T-helper 1 cell treated with Interleukin-12 subunit alpha and Interleukin-12 subunit beta and Interleukin-4 antibody, amounts not matched to agents 30 ng/mL and 1 ng/mL, for 36 hours (primary cell): ENCODE data around the gene BCO1. TPM values are rescaled to one million over a fixed set of nuclear protein-coding genes. Genes with fewer than 3 reads are reported as not detected.

Experiments used
- intact Hi-C: fragments of 100-400 bp; cut with micrococcal nuclease; formaldehyde crosslinking; loops from one replicate; pipeline ENCODE4 v1.15.1; 2024
- total RNA-seq: library from RNA; stranded (reverse); gene quantifications from 2 replicates; pipeline ENCODE4 v1.2.3, GENCODE V29; 2022

BCO1 gene
- total RNA-seq, 1 donor from 2014 or later = not detected

- intact Hi-C loops = loop anchor here (1.0 to 10.0 kb wide), 18 partner anchors 53 to 1340 kb away; partner anchors contain the start of genes ATMIN, C16orf46, CENPN and GCSH
Measured at GRCh38 chr16:81314603-81315270, 76.2 kb downstream of the BCO1 start, which contains the start of gene GAN. GAN (plus strand) TSS chr16:81314962; CDS start chr16:81315114, 152 bp downstream.

- intact Hi-C loops = loop anchor here (1.0 to 10.0 kb wide), 8 partner anchors 111 to 1339 kb away; partner anchors contain the start of gene SDR42E1
Measured at GRCh38 chr16:81315271-81316175, 77.0 kb downstream of the BCO1 start.

- intact Hi-C loops = loop anchor here (10.0 kb wide), 3 partner anchors 699 to 1339 kb away; partner anchors contain the start of gene SDR42E1
Measured at GRCh38 chr16:81316176-81316496, 77.6 kb downstream of the BCO1 start.

GRCh38 chr16:81318711-81319110 lies 80.2 kb downstream of the BCO1 start:
- intact Hi-C loops = loop anchor here (10.0 kb wide), 3 partner anchors 696 to 1336 kb away; partner anchors contain the start of gene SDR42E1

GRCh38 chr16:81319221-81319912 lies 80.9 kb downstream of the BCO1 start:
- intact Hi-C loops = loop anchor here (10.0 kb wide), 3 partner anchors 695 to 1335 kb away; partner anchors contain the start of gene SDR42E1

- intact Hi-C loops = no loop called here
Measured at GRCh38 chr16:81321039-81321438, 82.5 kb downstream of the BCO1 start.

- intact Hi-C loops = no loop called here
Measured at GRCh38 chr16:81321536-81321935, 83.0 kb downstream of the BCO1 start.

- intact Hi-C loops = no loop called here
Measured at GRCh38 chr16:81324808-81325207, 86.3 kb downstream of the BCO1 start.

GRCh38 chr16:81327011-81327410 lies 88.5 kb downstream of the BCO1 start:
- intact Hi-C loops = no loop called here

- intact Hi-C loops = no loop called here
Measured at GRCh38 chr16:81327447-81328196, 89.1 kb downstream of the BCO1 start.

GRCh38 chr16:81329947-81330346 lies 91.5 kb downstream of the BCO1 start:
- intact Hi-C loops = no loop called here

GRCh38 chr16:81333356-81333755 lies 94.9 kb downstream of the BCO1 start:
- intact Hi-C loops = no loop called here

- intact Hi-C loops = no loop called here
Measured at GRCh38 chr16:81335669-81336068, 97.2 kb downstream of the BCO1 start.

- intact Hi-C loops = no loop called here
Measured at GRCh38 chr16:81337097-81337496, 98.6 kb downstream of the BCO1 start.

Other genes starting within 250 kb of the BCO1 start
- gene CMC2, start 231.8 kb upstream of the BCO1 start, total RNA-seq = 78.5 and 84.6 TPM in 2 replicates
- 44.2 and 44.7 TPM in 2 replicates for gene CENPN, start 231.5 kb upstream of the BCO1 start, total RNA-seq
- 32.3 and 32.5 TPM in 2 replicates for gene ATMIN, start 202.8 kb upstream of the BCO1 start, total RNA-seq
- 0.56 and 1.8 TPM in 2 replicates for gene C16orf46, start 161.5 kb upstream of the BCO1 start, total RNA-seq
- gene GCSH, start 142.3 kb upstream of the BCO1 start, total RNA-seq = 5.5 and 7.7 TPM in 2 replicates
- 8.7 and 9.6 TPM in 2 replicates for gene GAN, start 76.3 kb downstream of the BCO1 start, total RNA-seq
- 59.8 and 62.6 TPM in 2 replicates for gene CMIP, start 206.1 kb downstream of the BCO1 start, total RNA-seq